ENCODE data around the gene GDPD5.

The GDPD5 gene

GRCh38 chr11:75535071-75535470 lies 9.3 kb upstream of the GDPD5 start:
- Histone ChIP-seq H3K4me1 (ENCODE audit: control insufficient read depth, insufficient read depth, low read length, poor library complexity, severe bottlenecking) (peaks cover 4% of the 10 kb centered on the region), H3K36me3 (ENCODE audit: control insufficient read depth, insufficient read depth, low read length) (no peaks in the 10 kb centered on the region), H3K9me3 (ENCODE audit: control insufficient read depth, low read length) (no peaks in the 10 kb centered on the region), H3K27ac (ENCODE audit: insufficient read depth, low read length, poor library complexity, severe bottlenecking) (no peak overlapping the region), H3K27me3 (replicated peaks; ENCODE audit: control insufficient read depth, insufficient read depth, low read length, poor library complexity, severe bottlenecking) (no peaks in the 10 kb centered on the region), H3K4me3 (ENCODE audit: insufficient read depth, low read depth, low read length, poor library complexity, severe bottlenecking) (no peak overlapping the region)
- DNase-seq, result no peak

DNA sequence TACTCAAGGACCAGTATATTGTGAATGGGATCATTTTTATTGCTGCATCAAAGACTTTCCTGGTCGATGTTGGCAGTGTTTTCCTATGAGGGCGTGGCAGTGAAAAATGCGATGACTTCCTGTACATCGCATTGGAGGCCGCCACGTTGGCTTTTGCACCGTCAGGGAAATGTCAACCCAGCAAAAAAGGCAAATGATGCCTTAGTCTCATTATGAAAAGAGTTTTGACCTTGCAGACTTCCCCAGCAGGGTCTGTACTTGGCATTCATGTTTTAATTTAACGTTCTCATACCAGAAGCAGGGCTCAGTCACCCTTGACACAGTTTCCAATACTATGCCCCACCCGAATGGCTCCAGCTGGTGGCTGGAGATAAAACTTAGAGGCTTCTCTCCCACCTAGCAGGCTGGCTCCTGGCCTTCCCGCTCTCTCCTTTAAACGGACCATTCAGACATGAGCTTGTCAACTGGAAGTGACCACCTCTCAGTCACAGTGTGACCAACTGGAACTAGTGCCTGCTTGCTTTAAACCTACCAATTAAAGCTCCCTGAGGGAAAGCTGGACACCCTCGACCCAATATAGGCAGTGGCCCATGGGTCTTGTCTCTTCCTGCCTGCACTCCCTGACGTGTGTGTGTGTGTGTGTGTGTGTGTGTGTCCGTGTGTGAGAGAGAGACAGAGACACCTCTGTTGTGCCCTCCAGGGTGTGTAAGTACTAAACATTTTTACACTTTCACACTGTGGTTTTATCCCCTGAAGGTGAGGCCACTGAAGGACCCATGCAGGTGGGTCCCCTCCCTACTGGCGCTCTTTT lies 8.7 kb upstream of the GDPD5 start:
- DNase-seq, result no peak
- Histone ChIP-seq H3K27me3 (replicated peaks; ENCODE audit: control insufficient read depth, insufficient read depth, low read length, poor library complexity, severe bottlenecking) (no peaks in the 10 kb centered on the region), H3K36me3 (ENCODE audit: control insufficient read depth, insufficient read depth, low read length) (no peaks in the 10 kb centered on the region), H3K9me3 (ENCODE audit: control insufficient read depth, low read length) (no peaks in the 10 kb centered on the region), H3K27ac (ENCODE audit: insufficient read depth, low read length, poor library complexity, severe bottlenecking) (no peak overlapping the region), H3K4me3 (ENCODE audit: insufficient read depth, low read depth, low read length, poor library complexity, severe bottlenecking) (no peak overlapping the region), H3K4me1 (ENCODE audit: control insufficient read depth, insufficient read depth, low read length, poor library complexity, severe bottlenecking) (peaks cover 4% of the 10 kb centered on the region)

DNA sequence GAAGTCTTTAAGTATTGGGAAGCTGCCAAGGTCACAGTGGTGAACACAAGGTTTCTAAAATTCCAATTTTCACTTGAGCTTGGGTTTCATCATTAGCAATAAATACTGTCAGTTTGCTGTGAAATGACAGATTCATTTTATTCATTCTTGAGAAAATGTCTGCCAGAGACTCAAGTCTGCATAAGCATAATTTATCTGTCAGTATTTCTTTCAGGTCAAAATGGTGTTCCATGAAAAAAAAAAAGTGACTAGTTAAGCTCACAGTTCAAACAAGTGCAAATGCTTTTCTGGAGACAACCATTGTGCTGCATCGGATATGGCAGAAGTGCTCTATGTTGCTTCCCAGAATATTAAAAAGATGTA lies 8.1 kb upstream of the GDPD5 start:
- H3K27me3 ChIP-seq (replicated peaks; ENCODE audit: control insufficient read depth, insufficient read depth, low read length, poor library complexity, severe bottlenecking), result no peaks in the 10 kb centered on the region
- peaks cover 4% of the 10 kb centered on the region for H3K4me1 ChIP-seq (ENCODE audit: control insufficient read depth, insufficient read depth, low read length, poor library complexity, severe bottlenecking)
- H3K27ac ChIP-seq (ENCODE audit: insufficient read depth, low read length, poor library complexity, severe bottlenecking), result no peak overlapping the region
- H3K36me3 ChIP-seq (ENCODE audit: control insufficient read depth, insufficient read depth, low read length), result no peaks in the 10 kb centered on the region
- DNase-seq, result no peak
- H3K9me3 ChIP-seq (ENCODE audit: control insufficient read depth, low read length), result no peaks in the 10 kb centered on the region
- no peak overlapping the region for H3K4me3 ChIP-seq (ENCODE audit: insufficient read depth, low read depth, low read length, poor library complexity, severe bottlenecking)

- no peaks in the 10 kb centered on the region for H3K36me3 ChIP-seq (ENCODE audit: control insufficient read depth, insufficient read depth, low read length)
- H3K27me3 ChIP-seq (replicated peaks; ENCODE audit: control insufficient read depth, insufficient read depth, low read length, poor library complexity, severe bottlenecking), result no peaks in the 10 kb centered on the region
These were observed 6.7 kb upstream of the GDPD5 start for GRCh38 chr11:75532200-75533048.

DNA sequence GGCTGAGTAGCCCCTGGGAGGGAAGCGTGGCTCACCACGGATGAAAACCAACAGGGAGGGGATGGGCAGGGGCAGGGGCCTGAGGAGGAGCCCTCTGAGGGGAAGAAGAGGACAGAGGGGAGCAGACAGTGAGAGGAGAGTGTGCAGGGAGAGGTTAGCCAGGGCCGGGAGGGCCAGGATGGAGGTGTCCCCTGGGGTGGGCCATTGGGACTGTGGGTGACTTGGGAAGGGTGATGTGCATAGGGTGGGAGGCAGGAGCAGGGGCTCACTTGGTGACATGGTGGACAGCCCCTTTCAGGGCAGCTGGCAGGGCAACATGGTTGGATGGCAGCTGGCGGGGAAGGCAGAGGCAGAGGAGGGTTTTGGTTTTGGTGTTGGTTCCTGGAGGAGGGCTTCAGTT lies 5.6 kb upstream of the GDPD5 start:
- Histone ChIP-seq H3K36me3 (ENCODE audit: control insufficient read depth, insufficient read depth, low read length) (no peaks in the 10 kb centered on the region), H3K4me3 (ENCODE audit: insufficient read depth, low read depth, low read length, poor library complexity, severe bottlenecking) (no peak overlapping the region), H3K27me3 (replicated peaks; ENCODE audit: control insufficient read depth, insufficient read depth, low read length, poor library complexity, severe bottlenecking) (no peaks in the 10 kb centered on the region), H3K4me1 (ENCODE audit: control insufficient read depth, insufficient read depth, low read length, poor library complexity, severe bottlenecking) (peaks cover 8% of the 10 kb centered on the region), H3K27ac (ENCODE audit: insufficient read depth, low read length, poor library complexity, severe bottlenecking) (no peak overlapping the region), H3K9me3 (ENCODE audit: control insufficient read depth, low read length) (no peaks in the 10 kb centered on the region)
- DNase-seq, result no peak

More at GRCh38 chr11:75532200-75533048, 6.7 kb upstream of the GDPD5 start:
- Histone ChIP-seq H3K27ac (ENCODE audit: insufficient read depth, low read length, poor library complexity, severe bottlenecking) (no peak overlapping the region), H3K4me3 (ENCODE audit: insufficient read depth, low read depth, low read length, poor library complexity, severe bottlenecking) (no peak overlapping the region), H3K4me1 (ENCODE audit: control insufficient read depth, insufficient read depth, low read length, poor library complexity, severe bottlenecking) (peaks cover 4% of the 10 kb centered on the region), H3K9me3 (ENCODE audit: control insufficient read depth, low read length) (no peaks in the 10 kb centered on the region)
- DNase-seq, result peak; percentile 63 to 79 (median 71)

DNA sequence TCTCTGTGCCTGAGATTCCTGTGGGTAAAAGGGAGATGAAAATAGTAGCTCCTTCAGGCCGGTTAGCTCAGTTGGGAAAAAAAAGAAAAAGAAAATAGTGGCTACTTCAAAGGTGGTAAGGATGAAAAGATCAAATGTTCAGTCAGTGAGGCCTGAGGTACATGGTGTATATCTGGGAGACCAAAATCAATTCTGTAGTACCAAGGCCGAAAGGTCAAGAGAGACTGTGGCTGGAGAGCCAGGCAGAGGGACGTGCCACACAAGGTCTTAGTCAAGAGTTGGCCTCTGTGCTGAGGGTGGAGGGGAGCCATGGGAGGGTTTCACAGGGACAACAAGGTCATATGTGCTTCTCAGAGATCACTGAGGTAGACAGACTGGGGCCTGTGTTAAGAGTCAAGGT lies 4.8 kb upstream of the GDPD5 start:
- H3K27me3 ChIP-seq (replicated peaks; ENCODE audit: control insufficient read depth, insufficient read depth, low read length, poor library complexity, severe bottlenecking), result no peaks in the 10 kb centered on the region
- H3K9me3 ChIP-seq (ENCODE audit: control insufficient read depth, low read length), result no peaks in the 10 kb centered on the region
- peaks cover 12% of the 10 kb centered on the region for H3K4me1 ChIP-seq (ENCODE audit: control insufficient read depth, insufficient read depth, low read length, poor library complexity, severe bottlenecking)
- H3K27ac ChIP-seq (ENCODE audit: insufficient read depth, low read length, poor library complexity, severe bottlenecking), result no peak overlapping the region
- no peak overlapping the region for H3K4me3 ChIP-seq (ENCODE audit: insufficient read depth, low read depth, low read length, poor library complexity, severe bottlenecking)
- no peaks in the 10 kb centered on the region for H3K36me3 ChIP-seq (ENCODE audit: control insufficient read depth, insufficient read depth, low read length)
- no peak for DNase-seq

DNA sequence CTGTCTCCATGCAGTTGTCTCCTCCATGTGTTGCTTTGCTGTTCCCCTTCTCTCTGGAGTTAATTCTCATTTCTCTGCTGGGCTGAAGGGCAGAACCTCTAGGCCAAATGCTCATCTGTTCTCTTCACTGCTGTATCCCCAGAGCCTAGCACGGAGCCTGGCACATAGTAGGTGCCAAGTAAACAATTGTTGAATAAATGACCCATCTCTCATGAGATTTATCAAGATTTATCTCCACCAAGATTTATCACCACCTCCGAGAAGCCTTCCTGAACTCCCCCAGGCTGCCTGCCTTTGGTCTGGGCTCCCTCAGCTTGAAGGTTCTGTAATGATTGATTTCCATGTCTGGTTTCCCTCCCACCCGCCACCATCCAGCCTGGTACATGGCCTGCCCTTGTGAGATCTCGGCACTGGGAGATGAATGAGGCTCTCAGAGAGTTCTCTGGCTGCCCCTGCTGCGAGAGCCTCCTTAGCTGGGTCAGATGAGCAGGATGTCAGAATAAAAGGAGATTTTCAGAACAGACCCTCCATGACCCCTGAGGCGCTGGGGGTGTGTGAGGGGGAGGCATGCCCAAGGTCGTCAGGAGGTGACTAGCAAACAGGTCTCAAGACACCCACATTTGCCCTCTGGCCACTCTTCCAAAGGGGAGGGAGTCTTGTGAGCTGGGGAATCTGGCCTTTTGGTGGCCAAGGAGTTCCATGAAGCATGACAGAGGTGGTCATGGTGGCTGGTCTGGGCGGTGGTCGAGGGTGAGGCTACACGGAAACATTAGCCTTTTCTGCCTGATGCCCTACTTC lies 2.4 kb upstream of the GDPD5 start:
- no peak overlapping the region for H3K4me3 ChIP-seq (ENCODE audit: insufficient read depth, low read depth, low read length, poor library complexity, severe bottlenecking)
- H3K27ac ChIP-seq (ENCODE audit: insufficient read depth, low read length, poor library complexity, severe bottlenecking), result no peak overlapping the region
- H3K36me3 ChIP-seq (ENCODE audit: control insufficient read depth, insufficient read depth, low read length), result no peaks in the 10 kb centered on the region
- no peaks in the 10 kb centered on the region for H3K27me3 ChIP-seq (replicated peaks; ENCODE audit: control insufficient read depth, insufficient read depth, low read length, poor library complexity, severe bottlenecking)
- H3K9me3 ChIP-seq (ENCODE audit: control insufficient read depth, low read length), result no peaks in the 10 kb centered on the region
- DNase-seq, result no peak
- peaks cover 31% of the 10 kb centered on the region for H3K4me1 ChIP-seq (ENCODE audit: control insufficient read depth, insufficient read depth, low read length, poor library complexity, severe bottlenecking)

DNA sequence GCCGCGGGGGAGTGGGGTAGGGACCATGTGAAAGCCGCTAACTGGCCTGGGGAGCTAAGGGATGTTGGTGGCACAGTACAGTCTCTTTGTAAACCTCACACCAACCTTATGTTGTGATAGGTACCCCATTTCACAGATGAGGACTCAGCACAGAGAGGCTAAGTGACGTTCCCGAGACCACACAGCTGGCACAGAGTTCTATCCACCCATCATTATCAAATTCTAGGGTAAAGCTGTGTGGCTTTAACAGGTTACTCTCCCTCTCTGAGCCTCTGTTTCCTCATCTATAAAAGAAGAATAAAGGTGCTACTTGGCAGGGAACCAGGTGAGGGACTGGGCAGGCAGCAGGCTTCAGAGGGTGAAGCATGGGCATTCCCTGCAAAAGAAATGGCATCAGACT lies 1.4 kb upstream of the GDPD5 start:
- Histone ChIP-seq H3K27ac (ENCODE audit: insufficient read depth, low read length, poor library complexity, severe bottlenecking) (no peak overlapping the region), H3K27me3 (replicated peaks; ENCODE audit: control insufficient read depth, insufficient read depth, low read length, poor library complexity, severe bottlenecking) (no peaks in the 10 kb centered on the region), H3K4me1 (ENCODE audit: control insufficient read depth, insufficient read depth, low read length, poor library complexity, severe bottlenecking) (peaks cover 39% of the 10 kb centered on the region), H3K36me3 (ENCODE audit: control insufficient read depth, insufficient read depth, low read length) (no peaks in the 10 kb centered on the region), H3K4me3 (ENCODE audit: insufficient read depth, low read depth, low read length, poor library complexity, severe bottlenecking) (no peak overlapping the region), H3K9me3 (ENCODE audit: control insufficient read depth, low read length) (no peaks in the 10 kb centered on the region)
- no peak for DNase-seq

DNA sequence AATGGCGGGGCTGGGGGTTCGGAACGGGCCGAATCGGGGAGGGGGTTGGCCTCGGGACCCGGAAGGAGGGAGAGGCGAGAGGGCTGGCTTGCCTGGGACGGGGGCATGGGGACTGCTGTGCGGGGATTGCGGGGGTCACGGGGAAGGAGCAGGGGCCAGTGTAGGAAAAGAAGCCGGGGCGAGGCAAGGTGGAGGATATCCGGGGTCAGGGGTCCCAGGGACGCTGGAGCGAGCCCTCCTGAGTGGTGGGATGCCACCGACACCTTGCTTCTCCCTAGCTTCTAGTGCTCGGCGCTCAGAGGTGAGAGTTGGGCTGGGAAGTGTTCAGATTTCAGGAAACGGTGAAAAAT lies 426 bp upstream of the GDPD5 start:
- peak overlapping the region; percentile 50 for H3K27ac ChIP-seq (ENCODE audit: insufficient read depth, low read length, poor library complexity, severe bottlenecking)
- no peaks in the 10 kb centered on the region for H3K36me3 ChIP-seq (ENCODE audit: control insufficient read depth, insufficient read depth, low read length)
- H3K9me3 ChIP-seq (ENCODE audit: control insufficient read depth, low read length), result no peaks in the 10 kb centered on the region
- H3K4me1 ChIP-seq (ENCODE audit: control insufficient read depth, insufficient read depth, low read length, poor library complexity, severe bottlenecking), result peaks cover 38% of the 10 kb centered on the region
- H3K27me3 ChIP-seq (replicated peaks; ENCODE audit: control insufficient read depth, insufficient read depth, low read length, poor library complexity, severe bottlenecking), result no peaks in the 10 kb centered on the region
- H3K4me3 ChIP-seq (ENCODE audit: insufficient read depth, low read depth, low read length, poor library complexity, severe bottlenecking), result peak overlapping the region; percentile 80
- no peak for DNase-seq
